Astrocyte (in vitro differentiated cells and primary cell): ENCODE measurements around the gene DLL1.

Source experiments
- EZH2 ChIP-seq: IDR thresholded peaks from 2 replicates; pipeline ENCODE4 v1.6.1; 2012; ENCODE audit warnings: mild to moderate bottlenecking, low read length, inconsistent platforms; ENCODE audit not compliant: insufficient read depth
- TF ChIP-seq, protein P1 (sequence below): IDR thresholded peaks from 2 replicates; pipeline ENCODE4 v1.5.1; 2011; ENCODE audit warnings: low read depth, mild to moderate bottlenecking, inconsistent platforms, low read length, moderate library complexity; ENCODE audit not compliant: insufficient read depth

DNA sequence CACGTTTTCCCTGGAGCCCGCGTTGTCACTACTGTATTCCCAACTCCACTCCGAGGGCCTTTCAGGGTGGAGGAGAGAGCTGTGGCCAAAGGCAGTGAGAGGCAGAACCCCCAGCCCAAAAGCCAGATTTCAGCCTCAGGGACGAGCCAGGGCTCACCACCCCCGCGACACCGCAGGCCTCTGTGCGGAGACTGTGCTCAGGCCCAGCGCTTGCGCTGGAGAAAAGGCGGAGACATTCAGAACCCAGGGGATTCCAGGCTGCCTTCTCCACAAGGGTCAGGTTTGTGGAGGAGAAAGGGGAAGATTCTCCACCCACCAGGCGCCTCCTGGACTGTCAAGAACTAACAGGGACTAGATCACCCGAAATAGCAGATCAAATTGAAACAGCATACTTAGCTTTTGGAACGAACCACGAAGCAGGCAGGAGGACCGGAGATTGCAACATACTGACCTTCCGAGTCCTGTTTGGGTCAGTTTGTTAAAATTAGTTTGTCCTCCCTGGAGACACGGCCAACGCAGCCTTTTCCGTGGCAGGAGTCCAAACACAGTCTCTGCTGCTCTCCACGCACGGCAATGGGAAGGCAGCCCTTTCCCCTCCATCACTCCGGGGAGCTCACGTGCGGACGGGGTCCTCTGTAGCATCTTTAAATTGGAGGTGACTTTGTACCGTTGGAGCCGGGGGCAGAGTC, 14.4 kb downstream of the DLL1 start:
- TF ChIP-seq, protein P1, sequence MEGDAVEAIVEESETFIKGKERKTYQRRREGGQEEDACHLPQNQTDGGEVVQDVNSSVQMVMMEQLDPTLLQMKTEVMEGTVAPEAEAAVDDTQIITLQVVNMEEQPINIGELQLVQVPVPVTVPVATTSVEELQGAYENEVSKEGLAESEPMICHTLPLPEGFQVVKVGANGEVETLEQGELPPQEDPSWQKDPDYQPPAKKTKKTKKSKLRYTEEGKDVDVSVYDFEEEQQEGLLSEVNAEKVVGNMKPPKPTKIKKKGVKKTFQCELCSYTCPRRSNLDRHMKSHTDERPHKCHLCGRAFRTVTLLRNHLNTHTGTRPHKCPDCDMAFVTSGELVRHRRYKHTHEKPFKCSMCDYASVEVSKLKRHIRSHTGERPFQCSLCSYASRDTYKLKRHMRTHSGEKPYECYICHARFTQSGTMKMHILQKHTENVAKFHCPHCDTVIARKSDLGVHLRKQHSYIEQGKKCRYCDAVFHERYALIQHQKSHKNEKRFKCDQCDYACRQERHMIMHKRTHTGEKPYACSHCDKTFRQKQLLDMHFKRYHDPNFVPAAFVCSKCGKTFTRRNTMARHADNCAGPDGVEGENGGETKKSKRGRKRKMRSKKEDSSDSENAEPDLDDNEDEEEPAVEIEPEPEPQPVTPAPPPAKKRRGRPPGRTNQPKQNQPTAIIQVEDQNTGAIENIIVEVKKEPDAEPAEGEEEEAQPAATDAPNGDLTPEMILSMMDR, result no peak
- TF ChIP-seq EZH2, result no peak
